GM19193 (cell line): ENCODE data around the gene MACC1.
A peak's percentile ranks its signal among the peaks of the same experiment; 100 is the strongest.

Experiments used
- POLR2A ChIP-seq: IDR thresholded peaks from 4 replicates; pipeline ENCODE4 v1.6.1; 2011; ENCODE audit not compliant: insufficient read depth, insufficient read length; ENCODE audit errors: extremely low read depth

The MACC1 gene

DNA sequence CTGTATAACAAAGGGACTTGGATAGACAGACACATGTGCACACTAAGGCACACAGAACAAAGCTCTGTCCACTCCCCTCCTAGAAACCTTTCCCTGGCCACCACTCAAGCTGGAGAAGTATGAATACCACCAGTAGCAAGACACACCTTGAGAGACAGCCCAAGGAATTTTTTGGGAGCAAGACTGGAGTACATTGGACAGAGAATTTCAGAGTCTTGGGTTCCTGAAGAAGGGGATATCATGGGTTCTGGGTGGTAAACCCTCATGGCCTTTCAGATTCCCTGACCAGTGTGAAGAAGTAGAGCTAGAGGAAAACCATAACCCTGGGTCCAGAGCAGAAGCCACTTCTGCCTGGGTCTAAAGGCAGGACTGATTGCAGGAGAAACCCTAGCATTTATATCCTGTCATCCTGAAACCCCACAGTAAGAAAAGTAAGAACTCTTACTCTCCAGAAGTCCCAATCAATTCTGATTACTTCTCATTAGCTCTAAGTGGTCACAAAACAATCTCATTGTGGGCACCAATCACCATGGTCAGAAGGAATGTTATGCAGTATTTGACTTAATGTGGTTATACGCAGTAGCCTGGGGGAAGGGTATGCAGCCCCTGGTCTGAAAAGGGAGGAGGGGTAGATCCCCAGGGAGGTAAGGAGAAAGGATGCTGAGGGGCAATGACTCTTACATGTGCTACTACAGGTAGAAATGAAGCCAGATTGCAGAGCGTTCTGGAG, 20.4 kb upstream of the MACC1 start:
- TF ChIP-seq POLR2A, result peak; percentile 36

DNA sequence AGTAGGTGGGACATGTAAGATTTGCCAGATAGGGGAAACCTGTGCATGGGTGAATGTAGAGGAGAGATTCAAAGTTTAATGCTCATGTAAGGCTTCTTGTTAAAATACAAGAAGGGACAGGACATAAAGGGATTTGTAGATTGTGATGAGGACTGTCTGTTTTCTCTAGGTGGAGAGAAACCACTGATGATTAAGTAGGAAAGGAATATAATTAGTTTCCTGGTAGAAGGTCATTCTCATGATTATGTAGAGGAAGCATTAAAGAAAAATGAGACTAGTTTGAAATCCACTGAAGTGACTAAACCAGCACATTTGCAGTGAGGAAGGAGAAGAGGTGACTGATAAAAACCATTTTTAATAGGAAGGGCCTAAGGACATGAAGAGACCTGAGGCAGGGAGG, 19.6 kb upstream of the MACC1 start:
- no peak for TF ChIP-seq POLR2A

DNA sequence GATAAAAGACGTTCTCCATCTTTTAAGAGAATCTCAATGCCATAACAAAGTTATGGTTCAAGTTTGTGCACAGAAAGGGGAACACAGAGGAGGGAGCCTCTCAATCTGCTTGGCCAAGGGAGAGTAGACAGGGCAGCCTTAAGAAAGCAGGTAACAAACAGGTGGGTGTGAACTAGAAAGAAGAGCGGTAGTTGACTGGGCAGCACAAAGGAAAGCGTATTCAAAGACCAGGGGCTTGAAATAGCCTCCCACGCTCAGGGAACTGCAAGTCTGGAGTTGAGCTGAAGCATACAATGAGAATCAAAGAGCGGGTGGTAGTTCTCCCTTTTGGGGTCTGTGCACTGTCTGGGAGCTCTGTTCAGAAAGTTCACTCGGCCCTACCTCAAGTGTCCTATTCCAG, 18.9 kb upstream of the MACC1 start:
- no peak for TF ChIP-seq POLR2A

DNA sequence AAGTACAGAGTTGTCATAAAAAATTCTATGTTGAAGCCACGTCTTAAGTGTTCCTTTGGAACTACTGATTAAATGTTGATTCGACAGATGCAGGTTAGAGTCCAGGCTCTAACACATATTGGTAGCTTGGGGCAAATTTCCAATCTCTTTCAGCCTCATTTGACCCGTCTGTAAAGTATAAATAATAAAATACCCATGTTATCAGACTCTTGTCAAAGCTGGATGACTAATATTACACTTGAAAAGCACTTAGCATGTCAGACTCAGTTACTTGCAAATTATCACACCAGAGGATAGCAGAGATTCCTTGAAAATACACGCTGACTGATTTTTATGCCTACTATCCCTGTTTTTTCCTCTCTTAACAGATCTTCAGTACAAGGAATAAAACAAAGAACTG, 18.1 kb upstream of the MACC1 start:
- TF ChIP-seq POLR2A, result no peak

DNA sequence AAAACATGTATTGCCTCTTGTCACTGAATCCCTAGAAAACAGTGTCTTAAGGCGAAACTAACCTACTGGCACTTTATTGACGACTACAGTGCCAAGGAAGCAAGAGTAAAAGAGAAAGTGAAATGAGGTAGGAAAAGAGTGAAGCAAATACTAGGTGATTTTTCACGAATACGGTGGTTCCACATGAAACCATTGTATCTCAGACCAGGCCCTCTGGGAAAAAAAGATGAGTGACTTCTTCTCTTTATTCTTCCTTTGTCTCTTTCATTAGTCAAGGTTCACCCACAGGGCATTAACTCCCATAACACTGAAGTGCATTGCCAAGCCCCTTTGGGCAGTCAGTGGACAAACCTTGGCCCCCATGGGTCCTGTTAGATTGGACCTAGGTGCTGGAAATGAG, 16.2 kb upstream of the MACC1 start:
- no peak for TF ChIP-seq POLR2A

DNA sequence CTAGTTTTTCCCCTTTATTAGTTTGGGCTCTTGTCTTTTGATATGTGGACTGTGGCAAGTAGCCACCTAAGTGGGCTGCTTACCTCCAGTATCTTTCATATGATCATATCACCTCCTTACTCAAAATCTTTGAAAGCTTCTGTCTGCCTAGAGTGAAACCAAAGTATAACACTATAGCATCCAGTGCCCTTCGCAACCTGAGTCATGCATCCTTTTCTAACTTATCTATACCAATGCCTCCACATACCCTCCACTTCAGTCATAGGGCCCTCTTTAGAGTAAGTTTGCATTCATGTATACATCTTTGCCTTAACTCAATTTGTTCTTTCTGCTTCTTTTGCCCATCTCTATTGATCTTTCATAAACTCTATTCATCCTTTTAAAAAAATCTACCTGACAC, 15.7 kb upstream of the MACC1 start:
- TF ChIP-seq POLR2A, result no peak

DNA sequence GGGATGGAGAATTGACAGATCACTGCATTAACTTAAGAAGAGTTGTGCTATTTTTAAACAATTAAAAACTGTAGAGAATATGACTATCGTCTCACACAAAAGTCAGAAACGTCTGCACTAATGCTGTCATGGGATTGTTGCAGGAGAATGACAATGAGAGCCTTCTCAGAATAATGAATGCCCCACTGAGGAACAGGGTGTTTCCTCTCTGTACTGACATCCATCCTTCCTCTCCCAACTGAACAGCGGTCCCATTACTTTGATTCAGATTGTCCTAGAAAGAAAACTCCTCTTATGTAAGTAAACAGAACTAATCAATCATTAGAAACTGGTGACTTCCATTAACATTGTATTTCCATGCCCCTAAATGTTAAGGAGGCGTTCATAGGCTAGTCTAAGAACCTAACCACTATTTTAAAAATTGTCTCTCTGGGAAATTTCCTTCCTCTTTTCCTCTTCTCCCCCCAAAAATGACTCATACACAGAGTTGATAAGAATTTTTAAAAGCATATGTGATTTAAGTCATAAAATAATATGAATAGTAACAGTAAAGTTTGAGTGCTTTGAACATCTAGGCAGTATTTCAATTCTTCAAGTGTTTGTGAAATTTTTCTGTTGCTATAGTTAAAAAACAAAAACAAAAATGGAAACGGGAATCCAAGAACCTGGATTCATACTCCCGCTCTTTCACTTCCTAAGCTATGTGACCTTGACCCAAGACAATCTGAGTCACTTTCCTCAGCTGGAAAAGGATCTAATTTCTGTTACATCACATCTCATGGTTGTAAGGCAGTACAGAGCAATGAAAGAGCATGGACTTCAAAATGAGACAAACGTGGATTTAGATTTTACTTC, 12.7 kb upstream of the MACC1 start:
- no peak for TF ChIP-seq POLR2A

DNA sequence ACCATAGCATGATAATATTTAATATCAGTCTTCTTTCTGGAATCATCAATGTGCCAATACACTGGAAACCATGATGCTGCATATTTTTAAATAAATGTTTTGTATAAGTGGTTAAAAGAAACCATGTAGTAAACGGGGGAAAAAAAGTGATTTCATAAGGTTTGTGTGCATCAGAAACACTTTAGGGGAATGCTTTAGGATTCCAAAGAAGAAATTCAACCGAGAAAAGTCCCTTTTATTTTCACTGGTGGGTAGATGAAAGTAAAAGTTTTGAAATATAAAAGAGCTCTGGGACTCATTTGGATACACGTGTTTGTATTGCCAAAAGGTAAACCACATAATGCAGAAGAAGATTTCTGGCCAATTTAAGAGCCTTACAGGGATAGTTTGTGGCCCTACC, 11.9 kb upstream of the MACC1 start:
- no peak for TF ChIP-seq POLR2A

DNA sequence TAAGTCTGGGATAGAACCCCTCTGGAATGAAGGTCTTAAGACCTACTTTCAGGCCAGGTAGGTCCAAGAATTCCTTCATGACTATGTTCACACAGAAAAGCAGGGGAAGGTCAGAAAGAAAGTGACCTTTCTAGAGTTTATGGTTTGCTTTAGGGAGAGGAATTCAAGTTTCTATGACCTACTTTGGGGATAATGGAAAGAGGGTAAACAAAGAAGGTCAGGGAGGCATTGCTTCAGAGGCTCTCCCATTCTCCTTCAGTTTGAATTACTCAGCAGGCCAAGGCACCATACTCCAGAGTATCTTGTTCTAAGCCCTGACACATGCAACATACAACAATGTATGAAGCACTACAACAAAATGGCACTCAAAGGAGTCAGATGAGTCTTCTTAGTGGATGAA, 11.5 kb upstream of the MACC1 start:
- TF ChIP-seq POLR2A, result no peak

DNA sequence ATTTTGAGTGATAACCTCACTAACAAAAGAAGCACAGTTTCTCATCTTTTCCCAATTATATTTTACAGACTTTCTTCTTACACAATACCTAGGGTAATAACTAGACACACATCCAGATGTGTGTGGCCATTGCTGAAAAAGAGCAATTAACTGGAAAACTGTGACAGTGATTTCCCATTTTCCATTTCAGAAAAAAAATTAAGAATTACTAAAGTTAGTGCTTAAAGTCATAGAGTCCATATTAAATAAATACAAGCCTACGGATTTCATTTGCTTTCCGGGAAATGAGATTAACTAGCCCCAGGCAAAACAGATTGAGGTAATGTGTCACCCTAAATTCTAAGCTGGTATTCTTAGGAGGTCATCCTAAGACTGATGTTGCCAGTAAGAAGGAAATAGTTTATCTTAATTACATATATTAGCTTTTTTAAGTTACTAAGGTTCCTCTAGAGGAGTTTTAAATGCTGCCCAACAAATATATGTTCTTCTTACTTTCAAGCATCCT, 10.2 kb upstream of the MACC1 start:
- no peak for TF ChIP-seq POLR2A

DNA sequence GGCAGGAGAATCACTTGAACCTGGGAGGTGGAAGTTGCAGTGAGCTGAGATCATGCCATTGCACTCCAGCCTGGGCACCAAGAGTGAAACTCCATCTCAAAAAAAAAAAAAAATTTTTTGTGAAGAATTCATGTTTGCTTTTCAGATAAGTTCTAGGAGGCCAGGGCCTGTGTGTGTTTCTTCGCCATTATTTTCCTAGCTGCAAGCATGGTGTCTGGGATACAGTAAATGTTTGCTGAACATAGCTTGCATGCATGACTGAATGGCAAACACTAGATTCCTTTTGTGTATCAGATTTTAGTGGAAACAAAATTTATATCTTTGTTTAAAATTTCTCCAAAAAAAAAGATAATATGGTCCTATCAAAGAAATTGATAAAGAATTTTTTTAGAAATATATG, 9.7 kb upstream of the MACC1 start:
- no peak for TF ChIP-seq POLR2A

DNA sequence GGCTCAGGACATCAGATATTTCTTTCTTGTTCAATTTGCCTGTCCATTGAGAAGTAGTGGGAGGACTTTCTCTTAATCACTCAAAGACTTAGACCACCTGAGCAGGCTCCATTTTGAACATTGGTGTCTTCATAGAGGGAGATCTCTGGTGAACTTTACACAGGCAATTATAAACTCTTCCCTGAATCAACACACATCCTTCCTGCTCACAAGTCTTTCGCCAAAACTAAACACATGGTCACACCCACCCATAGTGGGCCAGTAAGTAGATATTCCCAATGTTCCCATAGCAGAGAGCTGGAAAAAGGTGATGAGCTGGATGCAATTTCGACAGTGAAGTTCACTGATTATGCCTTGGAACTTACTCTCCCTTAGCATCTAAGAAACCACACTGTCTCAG, 8.2 kb upstream of the MACC1 start:
- no peak for TF ChIP-seq POLR2A

DNA sequence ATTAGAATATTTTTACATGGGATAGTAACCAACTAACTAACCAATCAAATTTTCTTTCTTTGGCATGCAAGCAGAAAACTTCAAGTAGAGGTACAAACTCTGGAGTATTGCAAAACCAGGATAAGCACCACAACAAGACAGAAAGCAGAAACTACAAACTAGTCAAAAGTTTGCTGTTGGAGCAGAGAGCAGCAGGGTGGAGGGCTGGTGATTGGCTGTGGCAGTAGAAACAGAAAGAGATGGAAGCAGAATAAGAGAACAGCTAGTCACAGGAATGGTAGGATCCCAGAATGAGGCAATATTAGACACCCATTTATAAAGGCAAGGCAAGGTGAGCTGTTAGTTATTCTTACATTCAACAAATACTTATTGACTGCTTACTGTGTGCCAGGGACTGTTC, 6.8 kb upstream of the MACC1 start:
- no peak for TF ChIP-seq POLR2A

DNA sequence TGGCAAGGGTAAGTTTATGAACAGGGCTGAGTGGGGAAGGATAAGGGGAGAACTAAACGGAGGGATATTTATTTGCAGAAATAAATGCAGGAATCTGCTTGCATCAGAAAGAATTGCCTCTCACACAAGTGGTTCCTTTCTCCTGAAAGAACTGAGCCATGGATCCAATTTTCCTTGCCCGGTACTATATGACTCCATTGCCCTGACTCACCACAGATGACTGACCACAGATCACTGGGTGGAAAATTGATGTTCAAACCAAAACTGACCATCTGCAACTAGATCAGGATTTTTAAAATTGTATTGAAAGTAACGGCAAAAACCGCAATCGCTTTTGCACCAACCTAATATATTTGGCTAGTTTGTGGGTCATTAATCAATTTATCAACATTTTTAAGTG, 6.2 kb upstream of the MACC1 start:
- TF ChIP-seq POLR2A, result no peak

DNA sequence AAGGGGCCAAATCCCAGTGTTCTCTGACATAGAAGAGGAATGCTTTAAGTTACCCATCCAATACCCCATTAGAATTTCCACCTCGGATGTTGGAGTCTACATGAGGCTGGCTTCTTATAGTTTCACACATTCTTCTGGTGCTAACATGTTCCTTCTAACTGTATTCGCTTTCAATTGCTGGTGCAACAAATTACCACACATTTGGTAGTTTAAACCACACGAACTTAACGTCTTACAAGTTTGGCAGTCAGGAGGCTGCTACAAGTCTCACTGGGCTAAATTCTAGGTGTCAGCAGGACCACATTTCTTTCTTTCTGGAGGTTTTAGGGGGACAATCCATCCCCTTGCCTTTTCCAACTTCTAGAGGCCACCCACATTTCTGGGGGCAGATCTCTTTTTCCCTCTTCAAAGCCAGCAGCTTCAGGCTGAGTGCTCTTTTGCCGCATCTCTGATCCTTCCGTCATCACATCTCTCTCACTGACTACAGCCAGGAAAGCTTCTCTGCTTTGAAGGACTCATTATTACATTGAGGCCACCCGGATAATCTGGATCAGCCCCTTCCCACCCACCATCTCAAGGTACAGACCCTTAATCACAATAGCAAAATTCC, 5.1 kb upstream of the MACC1 start:
- no peak for TF ChIP-seq POLR2A
